ENCODE data around the gene CEACAM7. TPM values are rescaled to one million over a fixed set of nuclear protein-coding genes. Genes with fewer than 3 reads are reported as not detected.

The CEACAM7 gene
- total and polyA plus RNA-seq, 10 of the 15 experiments (the other 5 are each of a cell fraction or from before 2014, with no cell fraction given): not detected

DNA sequence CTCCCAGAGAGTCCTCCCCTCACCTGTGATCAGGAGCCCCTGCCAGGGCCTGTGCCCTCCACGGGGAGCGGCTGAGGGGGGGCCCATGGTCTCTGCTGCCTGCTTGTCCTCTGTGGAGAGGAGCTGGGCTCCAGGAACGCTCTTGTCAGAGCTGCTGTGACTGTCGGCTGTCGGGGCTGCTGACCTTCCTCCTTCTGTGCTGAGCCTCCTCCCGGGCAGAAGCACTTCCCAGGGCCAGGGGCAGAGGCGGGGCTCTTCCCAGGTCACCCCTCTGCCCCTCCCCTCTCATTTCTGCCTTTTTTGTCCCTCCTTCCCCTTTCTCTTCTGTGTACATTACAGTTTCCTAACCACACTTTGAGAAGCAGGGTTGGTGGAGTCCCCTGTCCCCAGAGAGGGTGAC lies 61.2 kb downstream of the CEACAM7 start, which contains the start of gene CEACAM4:
Gene CEACAM4 (minus strand): TSS at position 198 of the 400 bp plus-strand sequence. CDS start 111 bp downstream, at position 87.
- Histone ChIP-seq H3K9ac (ENCODE audit: control insufficient read depth, insufficient read depth, low read length) (no peak within 1 kb of the TSS), H4K20me1 (ENCODE audit: control insufficient read depth, insufficient read depth) (no peaks in the 10 kb centered on the region), H3K79me2 (ENCODE audit: control insufficient read depth, insufficient read depth, low read length) (no peaks in the 10 kb centered on the region), H3K4me2 (ENCODE audit: control insufficient read depth, insufficient read depth) (no peak within 1 kb of the TSS), H3K36me3 (ENCODE audit: control insufficient read depth in 2 of 2, insufficient read depth in 2 of 2, low read length in 1 of 2) (no peaks in the 10 kb centered on the region), H2AFZ (ENCODE audit: control insufficient read depth, low read depth, low read length) (no peak within 1 kb of the TSS), H3K27me3 (replicated peaks in 1 of 2; ENCODE audit: control insufficient read depth in 2 of 2, insufficient read depth in 2 of 2, low read length in 1 of 2) (no peaks in the 10 kb centered on the region; a peak in 2 of 4 replicates), H3K9me3 (replicated peaks; ENCODE audit: control insufficient read depth, insufficient read depth, low read length) (peaks cover 2% of the 10 kb centered on the region; the same call in 2 of the 3 replicates), H3K4me1 (ENCODE audit: control insufficient read depth, insufficient read depth, low read length) (no peaks in the 10 kb centered on the region), H3K4me3 (no peak within 1 kb of the TSS), H3K27ac (ENCODE audit: control insufficient read depth, insufficient read depth) (no peak within 1 kb of the TSS)
- WGBS (ENCODE audit: insufficient coverage, insufficient replicate concordance, low lambda C conversion rate, missing lambda C conversion rate): 0% methylated on average over 7 of the region's 7 CpGs
- TF ChIP-seq CHD4 (IDR thresholded peaks at IDR 0.05): no peak
- intact Hi-C loops (cut with micrococcal nuclease; ENCODE audit: unreplicated experiment): no loop called here
- SMC1A ChIA-PET (ENCODE audit: uncharacterized antibody, unreplicated experiment): no interaction called here
- RAD21 ChIA-PET (ENCODE audit: unreplicated experiment): no interaction called here
- FAIRE-seq (no peak), ATAC-seq (no peak), DNase-seq (ENCODE audit: low read depth, low spot score) (no peak)
- BruUV-seq (replicated peaks): no TSS peak
- CTCF ChIA-PET: interaction anchor here (0.6 kb wide), 1 partner anchor 144 kb away, joined by 3 read pairs; no protein-coding TSS in a partner anchor
- POLR2A ChIA-PET: no interaction called here
- in situ Hi-C loops (cut with MboI): no loop called here

DNA sequence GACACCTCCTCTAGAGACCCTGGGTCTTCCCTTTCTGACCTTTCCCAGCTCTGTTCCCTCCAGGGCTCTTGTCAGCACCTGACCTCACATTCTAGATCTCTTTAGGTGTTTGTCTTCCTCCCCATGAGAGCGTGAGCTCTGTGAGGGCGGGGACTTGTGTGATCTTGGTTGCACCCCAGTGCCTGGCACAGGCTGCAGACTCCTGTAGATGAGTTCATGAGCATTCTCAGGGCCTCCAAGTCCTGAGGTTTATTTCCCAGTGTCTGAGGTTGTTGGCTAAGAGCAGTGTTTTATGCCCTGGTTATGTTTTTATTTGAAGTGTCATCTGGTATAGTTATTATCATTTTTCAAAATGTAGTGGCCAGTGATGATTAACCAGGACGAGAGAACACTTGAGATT lies 61.8 kb downstream of the CEACAM7 start:
- ATAC-seq (no peak), DNase-seq (ENCODE audit: low read depth, low spot score) (no peak), FAIRE-seq (no peak)
- intact Hi-C loops (cut with micrococcal nuclease; ENCODE audit: unreplicated experiment) (no loop called here), in situ Hi-C loops (cut with MboI) (no loop called here)
- no peak overlapping the region for H3K4me3 ChIP-seq
- H3K36me3 ChIP-seq (ENCODE audit: control insufficient read depth in 2 of 2, insufficient read depth in 2 of 2, low read length in 1 of 2): no peaks in the 10 kb centered on the region
- no peaks in the 10 kb centered on the region for H3K79me2 ChIP-seq (ENCODE audit: control insufficient read depth, insufficient read depth, low read length)
- peaks cover 2% of the 10 kb centered on the region; the same call in 2 of the 3 replicates for H3K9me3 ChIP-seq (replicated peaks; ENCODE audit: control insufficient read depth, insufficient read depth, low read length)
- H3K4me2 ChIP-seq (ENCODE audit: control insufficient read depth, insufficient read depth): no peak overlapping the region
- H3K27ac ChIP-seq (ENCODE audit: control insufficient read depth, insufficient read depth): no peak overlapping the region
- ChIA-PET POLR2A (no interaction called here), SMC1A (ENCODE audit: uncharacterized antibody, unreplicated experiment) (no interaction called here), RAD21 (ENCODE audit: unreplicated experiment) (no interaction called here), CTCF (no interaction called here)
- no peak overlapping the region for H3K9ac ChIP-seq (ENCODE audit: control insufficient read depth, insufficient read depth, low read length)
- H3K4me1 ChIP-seq (ENCODE audit: control insufficient read depth, insufficient read depth, low read length): no peaks in the 10 kb centered on the region
- no peaks in the 10 kb centered on the region; a peak in 2 of 4 replicates for H3K27me3 ChIP-seq (replicated peaks in 1 of 2; ENCODE audit: control insufficient read depth in 2 of 2, insufficient read depth in 2 of 2, low read length in 1 of 2)
- no peak overlapping the region for H2AFZ ChIP-seq (ENCODE audit: control insufficient read depth, low read depth, low read length)
- BruUV-seq (replicated peaks): no TSS peak
- WGBS (ENCODE audit: insufficient coverage, insufficient replicate concordance, low lambda C conversion rate, missing lambda C conversion rate): 0% methylated on average over 3 of the region's 3 CpGs
- H4K20me1 ChIP-seq (ENCODE audit: control insufficient read depth, insufficient read depth): no peaks in the 10 kb centered on the region
- TF ChIP-seq, protein P1, sequence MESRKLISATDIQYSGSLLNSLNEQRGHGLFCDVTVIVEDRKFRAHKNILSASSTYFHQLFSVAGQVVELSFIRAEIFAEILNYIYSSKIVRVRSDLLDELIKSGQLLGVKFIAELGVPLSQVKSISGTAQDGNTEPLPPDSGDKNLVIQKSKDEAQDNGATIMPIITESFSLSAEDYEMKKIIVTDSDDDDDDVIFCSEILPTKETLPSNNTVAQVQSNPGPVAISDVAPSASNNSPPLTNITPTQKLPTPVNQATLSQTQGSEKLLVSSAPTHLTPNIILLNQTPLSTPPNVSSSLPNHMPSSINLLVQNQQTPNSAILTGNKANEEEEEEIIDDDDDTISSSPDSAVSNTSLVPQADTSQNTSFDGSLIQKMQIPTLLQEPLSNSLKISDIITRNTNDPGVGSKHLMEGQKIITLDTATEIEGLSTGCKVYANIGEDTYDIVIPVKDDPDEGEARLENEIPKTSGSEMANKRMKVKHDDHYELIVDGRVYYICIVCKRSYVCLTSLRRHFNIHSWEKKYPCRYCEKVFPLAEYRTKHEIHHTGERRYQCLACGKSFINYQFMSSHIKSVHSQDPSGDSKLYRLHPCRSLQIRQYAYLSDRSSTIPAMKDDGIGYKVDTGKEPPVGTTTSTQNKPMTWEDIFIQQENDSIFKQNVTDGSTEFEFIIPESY (IDR thresholded peaks at IDR 0.05): no peak
- TF ChIP-seq ZNF384 (IDR thresholded peaks at IDR 0.05; ENCODE audit: borderline replicate concordance, low read depth, low read length) (no peak), ESRRA (IDR thresholded peaks at IDR 0.05; ENCODE audit: low read length) (no peak), SIX5 (IDR thresholded peaks at IDR 0.05; ENCODE audit: low read depth, low read length, severe bottlenecking) (no peak), ASH2L (IDR thresholded peaks at IDR 0.05; ENCODE audit: borderline replicate concordance, low read depth) (no peak), CHD1 (IDR thresholded peaks at IDR 0.05; ENCODE audit: low read depth, low read length) (no peak), ZNF24 (IDR thresholded peaks at IDR 0.05) (no peak), BCL11A (IDR thresholded peaks at IDR 0.05; ENCODE audit: low read depth, low read length) (no peak), BCLAF1 (IDR thresholded peaks at IDR 0.05) (no peak), RFX5 (IDR thresholded peaks at IDR 0.05; ENCODE audit: low read depth, low read length) (no peak)
- TF ChIP-seq, protein P2, sequence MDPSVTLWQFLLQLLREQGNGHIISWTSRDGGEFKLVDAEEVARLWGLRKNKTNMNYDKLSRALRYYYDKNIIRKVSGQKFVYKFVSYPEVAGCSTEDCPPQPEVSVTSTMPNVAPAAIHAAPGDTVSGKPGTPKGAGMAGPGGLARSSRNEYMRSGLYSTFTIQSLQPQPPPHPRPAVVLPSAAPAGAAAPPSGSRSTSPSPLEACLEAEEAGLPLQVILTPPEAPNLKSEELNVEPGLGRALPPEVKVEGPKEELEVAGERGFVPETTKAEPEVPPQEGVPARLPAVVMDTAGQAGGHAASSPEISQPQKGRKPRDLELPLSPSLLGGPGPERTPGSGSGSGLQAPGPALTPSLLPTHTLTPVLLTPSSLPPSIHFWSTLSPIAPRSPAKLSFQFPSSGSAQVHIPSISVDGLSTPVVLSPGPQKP (IDR thresholded peaks at IDR 0.05; ENCODE audit: low read depth, low read length): no peak
